Tibial artery (tissue), 4 donors: ENCODE measurements around the gene CD244.

ENCODE experiments used
- DNase-seq, 2 donors: peaks; one replicate each; pipeline ENCODE4 v3.0.0-alpha.2; 2019
- H3K27ac ChIP-seq, 2 donors: fragments of 200-600 bp; sonication (generic) in 1 of 2; 1 replicate in 1 of 2; 2 replicates in 1 of 2; pipeline ENCODE4 v1.5.1; 2018 to 2019; ENCODE audit warnings: mild to moderate bottlenecking in 1 of 2
- H3K27me3 ChIP-seq, 2 donors: fragments of 200-600 bp; sonication (generic) in 1 of 2; one replicate each; pipeline versions ENCODE4 v1.5.1 to v1.6.0; 2016 to 2019
- H3K36me3 ChIP-seq, 3 donors: fragments of 200-600 bp; sonication (generic) in 2 of 3; one replicate each; pipeline ENCODE4 v1.5.1; 2016 to 2019; ENCODE audit warnings: mild to moderate bottlenecking in 2 of 3
- H3K4me1 ChIP-seq, 4 donors: fragments of 200-600 bp; sonication (generic) in 2 of 4; 1 replicate in 3 of 4; 2 replicates in 1 of 4; pipeline ENCODE4 v1.5.1; 2016 to 2019
- H3K4me3 ChIP-seq, 2 donors: fragments of 200-600 bp; sonication (generic) in 1 of 2; 1 replicate in 1 of 2; 2 replicates in 1 of 2; pipeline ENCODE4 v1.5.1; 2018 to 2019; ENCODE audit warnings: mild to moderate bottlenecking in 2 of 2
- H3K9me3 ChIP-seq, 3 donors: fragments of 200-600 bp; sonication (generic) in 1 of 3; one replicate each; pipeline ENCODE4 v1.5.1; 2016 to 2019
- intact Hi-C: fragments of 100-400 bp; cut with DNase I; formaldehyde crosslinking; loops from one replicate; pipeline ENCODE4 v1.15.0; 2023; ENCODE audit warnings: low total_unique reads
- TF ChIP-seq, protein P1 (sequence below), 2 experiments: fragments of 200-600 bp in 1 of 2; fragments of 450-650 bp in 1 of 2; IDR thresholded peaks; one replicate each; pipeline ENCODE4 v1.5.1; 2017 to 2019; ENCODE audit warnings: antibody characterized with exemption in 2 of 2, mild to moderate bottlenecking in 1 of 2, moderate library complexity in 1 of 2

CD244 gene

DNA sequence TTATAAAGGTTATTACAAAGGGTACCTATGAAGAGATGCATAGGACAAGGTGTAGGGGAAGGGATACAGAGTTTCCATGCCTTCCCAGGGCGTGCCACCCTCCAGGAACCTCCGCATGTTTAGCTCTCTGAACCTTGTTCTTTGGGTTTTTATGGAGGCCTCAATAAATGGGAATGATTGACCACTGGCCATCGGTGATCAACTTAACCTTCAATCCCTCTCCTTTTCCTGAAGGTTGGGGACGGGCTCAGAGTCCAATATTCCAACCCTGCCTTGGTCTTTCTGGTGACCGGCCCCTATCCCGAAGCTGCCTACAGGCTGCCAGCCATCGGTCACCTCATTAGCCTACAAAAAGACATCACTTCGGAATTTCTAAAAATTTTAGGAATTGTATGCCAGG lies 11.7 kb downstream of the CD244 start:
- no peaks in the 10 kb centered on the region for H3K4me1 ChIP-seq
- H3K27me3 ChIP-seq: no peaks in the 10 kb centered on the region
- DNase-seq: no peak
- intact Hi-C loops: no loop called here
- no peak overlapping the region for H3K27ac ChIP-seq
- H3K4me3 ChIP-seq: no peak overlapping the region
- TF ChIP-seq, protein P1, sequence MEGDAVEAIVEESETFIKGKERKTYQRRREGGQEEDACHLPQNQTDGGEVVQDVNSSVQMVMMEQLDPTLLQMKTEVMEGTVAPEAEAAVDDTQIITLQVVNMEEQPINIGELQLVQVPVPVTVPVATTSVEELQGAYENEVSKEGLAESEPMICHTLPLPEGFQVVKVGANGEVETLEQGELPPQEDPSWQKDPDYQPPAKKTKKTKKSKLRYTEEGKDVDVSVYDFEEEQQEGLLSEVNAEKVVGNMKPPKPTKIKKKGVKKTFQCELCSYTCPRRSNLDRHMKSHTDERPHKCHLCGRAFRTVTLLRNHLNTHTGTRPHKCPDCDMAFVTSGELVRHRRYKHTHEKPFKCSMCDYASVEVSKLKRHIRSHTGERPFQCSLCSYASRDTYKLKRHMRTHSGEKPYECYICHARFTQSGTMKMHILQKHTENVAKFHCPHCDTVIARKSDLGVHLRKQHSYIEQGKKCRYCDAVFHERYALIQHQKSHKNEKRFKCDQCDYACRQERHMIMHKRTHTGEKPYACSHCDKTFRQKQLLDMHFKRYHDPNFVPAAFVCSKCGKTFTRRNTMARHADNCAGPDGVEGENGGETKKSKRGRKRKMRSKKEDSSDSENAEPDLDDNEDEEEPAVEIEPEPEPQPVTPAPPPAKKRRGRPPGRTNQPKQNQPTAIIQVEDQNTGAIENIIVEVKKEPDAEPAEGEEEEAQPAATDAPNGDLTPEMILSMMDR (IDR thresholded peaks at IDR 0.05): no peak
- no peaks in the 10 kb centered on the region for H3K36me3 ChIP-seq
- no peaks in the 10 kb centered on the region for H3K9me3 ChIP-seq

DNA sequence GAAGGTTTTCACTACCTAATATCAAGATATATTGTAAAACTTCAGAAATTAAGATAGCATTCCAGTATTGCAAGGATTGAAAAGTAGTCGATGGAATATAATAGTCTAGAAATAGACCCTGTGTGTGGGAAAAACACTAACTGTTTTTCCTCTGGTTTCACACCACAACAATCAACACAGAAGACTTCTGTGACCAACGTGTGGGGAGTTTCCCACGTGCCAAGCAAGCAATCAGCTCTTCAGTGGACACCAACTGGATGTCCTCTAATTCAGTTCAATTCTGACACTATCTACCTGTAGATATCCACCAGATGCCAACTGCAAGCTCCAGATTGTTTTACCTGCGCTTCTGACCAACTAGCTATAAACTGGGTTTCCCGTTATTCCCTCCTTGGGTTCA lies 12.1 kb downstream of the CD244 start:
- no peaks in the 10 kb centered on the region for H3K27me3 ChIP-seq
- no peak overlapping the region for H3K4me3 ChIP-seq
- no peaks in the 10 kb centered on the region for H3K4me1 ChIP-seq
- intact Hi-C loops: no loop called here
- TF ChIP-seq, protein P1 (IDR thresholded peaks at IDR 0.05): no peak
- no peaks in the 10 kb centered on the region for H3K9me3 ChIP-seq
- no peak overlapping the region for H3K27ac ChIP-seq
- DNase-seq: no peak
- no peaks in the 10 kb centered on the region for H3K36me3 ChIP-seq

DNA sequence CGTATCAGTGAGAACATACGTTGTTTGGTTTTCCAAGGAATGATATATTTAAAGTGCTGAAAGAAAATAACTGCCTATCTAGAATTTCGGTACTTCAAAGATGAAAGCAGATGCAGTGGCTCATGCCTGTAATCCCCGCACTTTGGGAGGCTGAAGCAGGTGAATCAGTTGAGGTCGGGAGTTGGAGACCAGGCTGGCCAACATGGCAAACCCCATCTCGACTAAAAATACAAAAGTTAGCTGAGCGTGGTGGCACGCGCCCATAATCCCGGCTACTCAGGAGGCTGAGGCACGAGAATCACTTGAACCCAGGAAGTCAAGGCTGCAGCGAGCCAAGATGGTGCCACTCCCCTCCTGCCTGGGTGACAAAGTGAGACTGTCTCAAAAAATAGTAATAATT lies 16.4 kb downstream of the CD244 start:
- Histone ChIP-seq H3K36me3 (no peaks in the 10 kb centered on the region), H3K4me3 (no peak overlapping the region), H3K9me3 (no peaks in the 10 kb centered on the region), H3K4me1 (no peaks in the 10 kb centered on the region), H3K27ac (no peak overlapping the region), H3K27me3 (no peaks in the 10 kb centered on the region)
- intact Hi-C loops: no loop called here
- TF ChIP-seq, protein P1 (IDR thresholded peaks at IDR 0.05): no peak
- no peak for DNase-seq

DNA sequence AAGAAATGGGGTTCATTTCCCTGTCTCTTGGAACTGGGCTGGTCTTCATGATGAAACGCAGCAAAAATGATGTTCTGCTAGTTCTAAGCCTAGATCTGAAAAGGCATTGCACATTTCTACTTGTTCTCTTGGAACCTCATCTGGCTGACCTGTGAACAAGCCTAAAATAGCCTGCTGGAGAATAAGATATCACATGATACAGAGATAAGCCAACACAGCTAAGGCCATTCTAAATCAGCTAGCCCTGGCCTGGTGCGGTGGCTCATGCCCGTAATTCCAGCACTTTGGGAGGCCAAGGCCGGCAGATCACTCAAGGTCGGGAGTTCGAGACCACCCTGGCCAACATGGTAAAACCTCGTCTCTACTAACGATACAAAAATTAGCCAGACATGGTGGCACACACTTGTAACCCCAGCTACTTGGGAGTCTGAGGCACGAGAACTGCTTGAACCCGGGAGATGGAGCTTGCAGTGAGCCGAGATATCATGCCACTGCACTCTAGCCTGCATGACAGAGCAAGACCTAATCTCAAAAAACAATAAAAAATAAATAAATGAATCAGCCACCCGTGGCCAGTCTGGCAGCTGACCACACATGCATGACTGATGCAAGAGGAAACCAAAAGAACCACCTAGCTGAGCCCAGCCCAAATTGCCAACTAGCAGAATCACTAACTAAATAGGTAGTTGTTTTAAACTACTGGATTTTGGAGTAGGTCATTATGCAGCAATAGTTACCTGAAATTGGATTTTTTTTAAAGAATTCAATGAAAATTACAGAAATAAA lies 18.0 kb downstream of the CD244 start:
- intact Hi-C loops: no loop called here
- no peak overlapping the region for H3K27ac ChIP-seq
- H3K4me1 ChIP-seq: no peaks in the 10 kb centered on the region
- TF ChIP-seq, protein P1 (IDR thresholded peaks at IDR 0.05): no peak
- no peaks in the 10 kb centered on the region for H3K9me3 ChIP-seq
- no peaks in the 10 kb centered on the region for H3K36me3 ChIP-seq
- no peaks in the 10 kb centered on the region for H3K27me3 ChIP-seq
- H3K4me3 ChIP-seq: no peak overlapping the region
- no peak for DNase-seq

DNA sequence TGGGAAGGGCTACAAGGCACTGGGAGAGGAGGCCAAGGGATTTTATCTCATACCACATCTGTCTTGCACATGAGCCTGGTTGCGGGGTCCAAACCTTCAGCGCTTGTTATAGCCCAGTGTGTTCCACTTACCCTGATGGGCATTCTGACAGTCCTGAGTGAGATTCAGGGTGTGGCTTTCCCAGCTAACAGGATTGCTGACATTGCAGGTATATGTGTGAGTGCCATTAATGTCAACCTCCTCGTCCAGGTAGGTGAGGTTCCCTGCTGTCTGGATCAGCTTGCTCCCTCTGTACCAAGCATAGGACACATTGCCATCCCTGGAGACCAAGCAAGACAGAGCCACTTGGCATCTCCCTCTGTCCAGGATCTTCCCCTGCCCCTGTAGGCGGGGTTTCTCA lies 21.6 kb downstream of the CD244 start:
- DNase-seq: no peak
- H3K4me3 ChIP-seq: no peak overlapping the region
- peaks cover 0 to 11% (median 4%) of the 10 kb centered on the region in 4 donors for H3K4me1 ChIP-seq
- H3K36me3 ChIP-seq: no peaks in the 10 kb centered on the region
- TF ChIP-seq, protein P1 (IDR thresholded peaks at IDR 0.05): no peak
- H3K9me3 ChIP-seq: no peaks in the 10 kb centered on the region
- intact Hi-C loops: no loop called here
- no peaks in the 10 kb centered on the region for H3K27me3 ChIP-seq
- H3K27ac ChIP-seq: no peak overlapping the region
